CD4-positive, alpha-beta T cell (primary cell): ENCODE measurements around the gene PCSK2. TPM values are rescaled to one million over a fixed set of nuclear protein-coding genes. Genes with fewer than 3 reads are reported as not detected.

Source experiments
- ATAC-seq: fragments of 200-7000 bp; cut with Tn5 transposase; one replicate; pipeline ENCODE4 v1.10.0; 2022; ENCODE audit warnings: mild to moderate bottlenecking; ENCODE audit not compliant: poor library complexity
- CTCF ChIA-PET: fragments of 350-600 bp; sonication (Branson Sonifier 250); formaldehyde crosslinking; loops from one replicate; lab custom pipeline; 2021; ENCODE audit warnings: antibody characterized with exemption, inconsistent platforms; lab: Charles Lee
- POLR2A ChIA-PET: fragments of 350-600 bp; sonication (Branson Sonifier 250); formaldehyde crosslinking; loops from one replicate; lab custom pipeline; 2021; ENCODE audit warnings: antibody characterized with exemption, inconsistent platforms; lab: Charles Lee
- DNase-seq, 14 experiments: peaks; one replicate each; pipeline ENCODE4 v3.0.0-alpha.2; 2013 to 2020; ENCODE audit warnings: mixed read lengths in 2 of 14
- H3K27ac ChIP-seq, 2 donors: one replicate each; pipeline versions ENCODE4 v1.5.1 to v1.7.0; 2013; ENCODE audit warnings: low read length in 2 of 2, low read depth in 1 of 2, mild to moderate bottlenecking in 1 of 2
- H3K27me3 ChIP-seq, 2 experiments: 1 replicate in 1 of 2; 2 replicates in 1 of 2; pipeline versions ENCODE4 v1.6.1 to v1.7.0; 2013; ENCODE audit warnings: low read length in 2 of 2, control low read depth in 1 of 2, mild to moderate bottlenecking in 1 of 2, moderate library complexity in 1 of 2; ENCODE audit not compliant: insufficient read depth in 2 of 2, control insufficient read depth in 1 of 2
- H3K36me3 ChIP-seq: one replicate; pipeline ENCODE4 v1.6.1; 2013; ENCODE audit warnings: low read length, control low read depth; ENCODE audit not compliant: insufficient read depth
- H3K4me1 ChIP-seq: one replicate; pipeline ENCODE4 v1.6.1; 2013; ENCODE audit warnings: low read length, control low read depth; ENCODE audit not compliant: insufficient read depth
- H3K4me3 ChIP-seq: one replicate; pipeline ENCODE4 v1.5.1; 2013; ENCODE audit warnings: mild to moderate bottlenecking, low read length, moderate library complexity
- H3K9me3 ChIP-seq, 2 experiments: 1 replicate in 1 of 2; 2 replicates in 1 of 2; pipeline versions ENCODE4 v1.6.1 to v1.7.0; 2013; ENCODE audit warnings: low read length in 2 of 2, mild to moderate bottlenecking in 2 of 2, control low read depth in 1 of 2, moderate library complexity in 1 of 2; ENCODE audit not compliant: control insufficient read depth in 1 of 2, insufficient read depth in 1 of 2
- H3K27ac Mint-ChIP-seq: one replicate; pipeline ENCODE4 v1.8.0; 2020; ENCODE audit warnings: mixed read lengths
- H3K27me3 Mint-ChIP-seq: one replicate; pipeline ENCODE4 v1.8.0; 2021; ENCODE audit warnings: mixed read lengths
- H3K36me3 Mint-ChIP-seq: one replicate; pipeline ENCODE4 v1.8.0; 2021; ENCODE audit warnings: low read depth, mixed read lengths
- H3K4me1 Mint-ChIP-seq: one replicate; pipeline ENCODE4 v1.8.0; 2021; ENCODE audit warnings: low read depth, mixed read lengths
- H3K4me3 Mint-ChIP-seq: one replicate; pipeline ENCODE4 v1.8.0; 2020; ENCODE audit warnings: mild to moderate bottlenecking, mixed read lengths
- H3K9me3 Mint-ChIP-seq: one replicate; pipeline ENCODE4 v1.8.0; 2020; ENCODE audit warnings: mixed read lengths
- intact Hi-C, 2 experiments: fragments of 100-400 bp; cut with DNase I in 1 of 2; cut with micrococcal nuclease in 1 of 2; formaldehyde crosslinking; loops; one replicate each; pipeline versions ENCODE4 v1.15.1 to v1.9.0; 2023 to 2025; cut with DNase I, micrococcal nuclease
- total RNA-seq, 174 experiments: library from RNA in 2 of 174; stranded (reverse) in 2 of 174; gene quantifications; one replicate each; pipeline ENCODE4 v1.2.3 and lab custom pipeline; 2021 to 2026
- TF ChIP-seq, protein P1 (sequence below): fragments of 200-600 bp; IDR thresholded peaks from one replicate; pipeline ENCODE4 v1.8.0; 2022; ENCODE audit warnings: antibody characterized with exemption, mild to moderate bottlenecking

PCSK2 gene
- total RNA-seq, 2 experiments from 2014 or later = not detected

DNA sequence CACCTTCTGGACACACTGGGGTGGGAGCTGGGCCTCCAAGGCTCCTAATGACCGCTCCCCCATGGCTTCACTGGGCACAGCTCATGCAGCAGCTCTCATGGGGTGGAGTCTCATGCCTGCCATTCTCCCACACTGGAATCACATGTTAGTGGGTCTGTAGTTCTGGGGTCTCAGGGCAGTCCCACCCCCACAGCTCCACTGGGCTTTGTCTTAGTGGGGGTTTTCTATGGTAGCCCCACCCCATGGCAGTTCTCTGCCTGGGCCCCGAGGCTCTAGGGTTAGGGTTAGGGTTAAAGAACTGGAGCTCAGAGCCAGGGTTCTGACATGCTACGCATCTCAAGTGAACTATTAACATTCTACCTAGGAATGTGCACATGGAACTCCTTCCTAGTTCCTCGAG is 139.0 kb downstream of the PCSK2 start:
- ATAC-seq = no peak
- H3K27me3 Mint-ChIP-seq = peaks cover 16% of the 10 kb centered on the region
- no peaks in the 10 kb centered on the region for H3K36me3 Mint-ChIP-seq
- no peak overlapping the region for H3K4me3 Mint-ChIP-seq
- H3K4me1 ChIP-seq = no peaks in the 10 kb centered on the region
- H3K27ac Mint-ChIP-seq = no peak overlapping the region
- intact Hi-C loops = no loop called here
- no peak for DNase-seq
- TF ChIP-seq, protein P1, sequence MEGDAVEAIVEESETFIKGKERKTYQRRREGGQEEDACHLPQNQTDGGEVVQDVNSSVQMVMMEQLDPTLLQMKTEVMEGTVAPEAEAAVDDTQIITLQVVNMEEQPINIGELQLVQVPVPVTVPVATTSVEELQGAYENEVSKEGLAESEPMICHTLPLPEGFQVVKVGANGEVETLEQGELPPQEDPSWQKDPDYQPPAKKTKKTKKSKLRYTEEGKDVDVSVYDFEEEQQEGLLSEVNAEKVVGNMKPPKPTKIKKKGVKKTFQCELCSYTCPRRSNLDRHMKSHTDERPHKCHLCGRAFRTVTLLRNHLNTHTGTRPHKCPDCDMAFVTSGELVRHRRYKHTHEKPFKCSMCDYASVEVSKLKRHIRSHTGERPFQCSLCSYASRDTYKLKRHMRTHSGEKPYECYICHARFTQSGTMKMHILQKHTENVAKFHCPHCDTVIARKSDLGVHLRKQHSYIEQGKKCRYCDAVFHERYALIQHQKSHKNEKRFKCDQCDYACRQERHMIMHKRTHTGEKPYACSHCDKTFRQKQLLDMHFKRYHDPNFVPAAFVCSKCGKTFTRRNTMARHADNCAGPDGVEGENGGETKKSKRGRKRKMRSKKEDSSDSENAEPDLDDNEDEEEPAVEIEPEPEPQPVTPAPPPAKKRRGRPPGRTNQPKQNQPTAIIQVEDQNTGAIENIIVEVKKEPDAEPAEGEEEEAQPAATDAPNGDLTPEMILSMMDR = no peak
- no peak overlapping the region for H3K4me3 ChIP-seq
- H3K36me3 ChIP-seq = no peaks in the 10 kb centered on the region
- ChIA-PET POLR2A (no interaction called here), CTCF (interaction anchor here (1.4 kb wide), 1 partner anchor 9 kb away, joined by 3 read pairs; no protein-coding TSS in a partner anchor)
- H3K9me3 Mint-ChIP-seq = peaks cover 4% of the 10 kb centered on the region
- no peaks in the 10 kb centered on the region for H3K9me3 ChIP-seq
- no peak overlapping the region for H3K27ac ChIP-seq
- no peaks in the 10 kb centered on the region for H3K4me1 Mint-ChIP-seq
- no peaks in the 10 kb centered on the region for H3K27me3 ChIP-seq

DNA sequence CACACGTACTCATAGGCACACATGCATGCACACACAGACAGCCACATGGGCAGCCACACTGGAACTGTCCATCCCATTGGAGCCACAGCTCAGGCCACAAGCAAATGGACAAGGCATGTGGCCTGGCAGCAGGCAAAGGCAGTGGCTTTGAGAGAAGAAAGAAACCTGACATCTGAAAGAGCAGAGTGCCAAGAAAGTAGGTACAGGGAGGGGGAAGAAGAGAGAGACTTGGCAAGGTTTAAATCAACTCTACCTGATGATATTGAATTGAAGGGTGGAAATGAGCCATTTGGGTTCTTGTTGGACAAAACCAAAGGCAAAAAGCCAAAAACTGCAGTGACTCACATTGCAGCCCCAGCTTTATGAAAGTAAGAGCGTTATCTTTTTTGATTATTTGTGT is 142.7 kb downstream of the PCSK2 start:
- intact Hi-C loops = no loop called here
- ChIA-PET CTCF (no interaction called here), POLR2A (no interaction called here)
- H3K27me3 ChIP-seq = no peaks in the 10 kb centered on the region
- ATAC-seq (no peak), DNase-seq (no peak)
- peaks cover 4% of the 10 kb centered on the region for H3K9me3 Mint-ChIP-seq
- TF ChIP-seq, protein P1 = no peak
- no peak overlapping the region for H3K27ac ChIP-seq
- H3K9me3 ChIP-seq = no peaks in the 10 kb centered on the region
- H3K4me1 ChIP-seq = no peaks in the 10 kb centered on the region
- H3K27me3 Mint-ChIP-seq = peaks cover 19% of the 10 kb centered on the region
- no peaks in the 10 kb centered on the region for H3K4me1 Mint-ChIP-seq
- no peaks in the 10 kb centered on the region for H3K36me3 ChIP-seq
- no peak overlapping the region for H3K27ac Mint-ChIP-seq
- H3K36me3 Mint-ChIP-seq = no peaks in the 10 kb centered on the region
- H3K4me3 ChIP-seq = no peak overlapping the region
- H3K4me3 Mint-ChIP-seq = no peak overlapping the region

DNA sequence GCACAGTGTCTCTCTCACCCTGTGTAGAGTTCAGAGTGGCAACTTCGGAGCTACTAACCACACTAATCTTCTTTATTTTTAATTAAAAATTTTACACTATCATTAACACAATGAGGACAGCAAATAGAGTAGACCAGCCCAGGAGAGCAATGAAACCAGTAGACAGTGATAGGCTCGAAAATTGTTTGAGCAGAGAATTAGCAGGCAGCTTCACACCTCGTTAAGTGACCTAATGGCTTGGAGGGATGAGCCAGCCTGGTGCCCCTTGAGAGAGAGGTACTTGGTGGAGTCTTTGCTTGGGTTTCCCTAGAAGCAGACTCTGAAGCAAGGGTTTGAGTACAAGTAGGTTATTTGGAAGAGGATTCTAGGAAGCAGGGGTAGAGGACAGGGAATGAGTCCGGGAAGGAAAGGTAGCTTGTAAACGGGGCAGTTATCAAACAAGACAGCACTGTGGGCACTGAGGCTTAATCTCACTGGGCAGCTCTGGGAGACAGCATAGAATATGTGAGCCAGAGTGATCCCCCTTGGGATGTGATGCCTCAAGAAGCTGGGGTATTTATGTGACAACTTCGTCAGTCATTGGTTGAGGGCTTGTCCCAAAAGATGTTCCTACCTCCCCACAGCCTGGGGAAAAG is 146.1 kb downstream of the PCSK2 start:
- intact Hi-C loops = no loop called here
- H3K36me3 Mint-ChIP-seq = no peaks in the 10 kb centered on the region
- CTCF ChIA-PET = no interaction called here
- no peaks in the 10 kb centered on the region for H3K4me1 ChIP-seq
- TF ChIP-seq, protein P1 = no peak
- DNase-seq (no peak), ATAC-seq (no peak)
- H3K9me3 ChIP-seq = peaks cover 0 to 4% of the 10 kb centered on the region in 2 experiments
- H3K4me1 Mint-ChIP-seq = no peaks in the 10 kb centered on the region
- no peak overlapping the region for H3K27ac Mint-ChIP-seq
- H3K9me3 Mint-ChIP-seq = no peaks in the 10 kb centered on the region
- H3K27me3 Mint-ChIP-seq = peaks cover 19% of the 10 kb centered on the region
- H3K27me3 ChIP-seq = no peaks in the 10 kb centered on the region
- H3K36me3 ChIP-seq = no peaks in the 10 kb centered on the region
- no peak overlapping the region for H3K4me3 ChIP-seq
- POLR2A ChIA-PET = no interaction called here
- H3K4me3 Mint-ChIP-seq = no peak overlapping the region
- no peak overlapping the region for H3K27ac ChIP-seq
